ENCODE data around the gene SGMS1. TPM values are rescaled to one million over a fixed set of nuclear protein-coding genes. Genes with fewer than 3 reads are reported as not detected.
A peak's percentile ranks its signal among the peaks of the same experiment; 100 is the strongest.

SGMS1 gene
- total and polyA plus RNA-seq, 2 donors (not counting 1 experiment from before 2014, with no cell fraction given) = 10.0 to 43.5 TPM

DNA sequence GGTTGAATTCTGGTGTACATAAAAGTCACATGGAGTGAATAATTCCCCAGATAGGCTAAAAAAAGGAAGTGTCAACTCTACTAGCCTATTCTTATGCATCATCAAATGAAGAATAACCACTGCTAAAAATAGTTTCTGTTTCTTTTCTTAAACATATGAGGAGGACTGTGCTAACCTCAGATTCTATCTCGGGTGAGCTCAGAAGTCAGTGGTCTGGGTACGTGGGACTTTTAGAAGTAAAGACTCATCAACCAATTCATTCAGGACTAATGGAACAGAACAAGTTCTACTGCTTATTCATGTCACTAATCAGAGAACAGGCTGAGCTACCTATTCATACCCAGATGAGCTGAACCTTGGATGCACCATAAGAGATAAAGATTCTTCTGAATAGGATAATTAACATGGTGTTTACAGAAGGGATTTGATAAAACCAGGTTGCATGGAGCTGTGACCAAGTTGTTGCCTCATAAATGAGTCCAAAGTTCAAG is 362.9 kb downstream of the SGMS1 start:
- Histone ChIP-seq H3K79me2 (ENCODE audit: control insufficient read depth, insufficient read depth, low read length) (no peaks in the 10 kb centered on the region), H3K36me3 (replicated peaks in 1 of 2; ENCODE audit: control extremely low read depth in 1 of 2, control insufficient read depth in 1 of 2, extremely low read depth in 1 of 2, insufficient read depth in 2 of 2, low read length in 1 of 2) (no peaks in the 10 kb centered on the region), H3K27me3 (replicated peaks in 1 of 4; ENCODE audit: control extremely low read depth in 1 of 4, control insufficient read depth in 3 of 4, insufficient read depth in 4 of 4, low read length in 3 of 4) (peaks cover 0 to 6% (median 5%) of the 10 kb centered on the region in 4 experiments), H3K27ac (ENCODE audit: low read length in 2 of 2) (peak overlapping the region in 1 of 2 donors; percentile 48), H3K4me3 (ENCODE audit: control extremely low read depth in 1 of 5, extremely low read depth in 1 of 5, insufficient read depth in 1 of 5, low read depth in 2 of 5, low read length in 4 of 5) (peak overlapping the region in 1 of 5 experiments; percentile 34), H3K4me2 (replicated peaks; ENCODE audit: low read depth, low read length, poor library complexity, severe bottlenecking) (peak overlapping the region; percentile 65), H3K9ac (ENCODE audit: low read length) (peak overlapping the region; percentile 33), H3K9me3 (ENCODE audit: control extremely low read depth in 1 of 3, control insufficient read depth in 2 of 3, insufficient read depth in 1 of 3, low read length in 2 of 3) (peaks cover 0 to 8% (median 1%) of the 10 kb centered on the region in 3 donors), H4K20me1 (ENCODE audit: control insufficient read depth, insufficient read depth, low read length, poor library complexity, severe bottlenecking) (no peaks in the 10 kb centered on the region), H3K4me1 (ENCODE audit: control insufficient read depth in 2 of 2, insufficient read depth in 2 of 2, low read length in 2 of 2) (peaks cover 21 to 27% of the 10 kb centered on the region in 2 donors), H2AFZ (ENCODE audit: insufficient read depth, low read depth, low read length, poor library complexity, severe bottlenecking) (no peak overlapping the region)
- peaks cover 3% of the 10 kb centered on the region for H3K9me3 Mint-ChIP-seq (ENCODE audit: insufficient read depth)
- POLR2A ChIA-PET = no interaction called here
- peaks cover 34% of the 10 kb centered on the region for H3K4me1 Mint-ChIP-seq
- TF ChIP-seq, protein P1, sequence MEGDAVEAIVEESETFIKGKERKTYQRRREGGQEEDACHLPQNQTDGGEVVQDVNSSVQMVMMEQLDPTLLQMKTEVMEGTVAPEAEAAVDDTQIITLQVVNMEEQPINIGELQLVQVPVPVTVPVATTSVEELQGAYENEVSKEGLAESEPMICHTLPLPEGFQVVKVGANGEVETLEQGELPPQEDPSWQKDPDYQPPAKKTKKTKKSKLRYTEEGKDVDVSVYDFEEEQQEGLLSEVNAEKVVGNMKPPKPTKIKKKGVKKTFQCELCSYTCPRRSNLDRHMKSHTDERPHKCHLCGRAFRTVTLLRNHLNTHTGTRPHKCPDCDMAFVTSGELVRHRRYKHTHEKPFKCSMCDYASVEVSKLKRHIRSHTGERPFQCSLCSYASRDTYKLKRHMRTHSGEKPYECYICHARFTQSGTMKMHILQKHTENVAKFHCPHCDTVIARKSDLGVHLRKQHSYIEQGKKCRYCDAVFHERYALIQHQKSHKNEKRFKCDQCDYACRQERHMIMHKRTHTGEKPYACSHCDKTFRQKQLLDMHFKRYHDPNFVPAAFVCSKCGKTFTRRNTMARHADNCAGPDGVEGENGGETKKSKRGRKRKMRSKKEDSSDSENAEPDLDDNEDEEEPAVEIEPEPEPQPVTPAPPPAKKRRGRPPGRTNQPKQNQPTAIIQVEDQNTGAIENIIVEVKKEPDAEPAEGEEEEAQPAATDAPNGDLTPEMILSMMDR (IDR thresholded peaks at IDR 0.05) = no peak
- TF ChIP-seq EZH2 (IDR thresholded peaks at IDR 0.05; ENCODE audit: borderline replicate concordance, insufficient read depth, low read depth, low read length, poor library complexity, severe bottlenecking) = no peak
- peak overlapping the region; percentile 72 for H3K4me3 Mint-ChIP-seq
- CTCF ChIA-PET = interaction anchor here (1.0 to 3.8 kb wide), 4 partner anchors 14 to 157 kb away, joined by 3 to 21 read pairs (median 4); no protein-coding TSS in a partner anchor
- WGBS (ENCODE audit: insufficient coverage) = no CpG with 5 or more reads among the region's 2 CpGs
- H3K27me3 Mint-ChIP-seq = peaks cover 31% of the 10 kb centered on the region
- intact Hi-C loops (cut with micrococcal nuclease) = no loop called here
- ATAC-seq (ENCODE audit: low read depth) = peak; percentile 97
- peak; percentile 72 for DNase-seq
- H3K27ac Mint-ChIP-seq = peak overlapping the region; percentile 21

Small RNA genes lying within 50 kb of the gene (small RNA-seq; reads per million reads assigned to genes)
- gene RNU7-107P (ENCODE audit: insufficient read length, low read depth, low replicate concordance) = not detected

Other genes with a start within 250 kb of the SGMS1 start
- 1.0 TPM in 2 replicates for gene ASAH2B, start 116.0 kb upstream of the SGMS1 start, total RNA-seq
- gene ASAH2B, start 116.0 kb upstream of the SGMS1 start, polyA plus RNA-seq = 0.52 and 1.1 TPM in 2 replicates